ENCODE data around the gene VILL. TPM values are rescaled to one million over a fixed set of nuclear protein-coding genes. Genes with fewer than 3 reads are reported as not detected.
A peak's percentile ranks its signal among the peaks of the same experiment; 100 is the strongest.

The VILL gene
- total RNA-seq, 2 experiments from 2014 or later, result 11.4 to 11.7 TPM

DNA sequence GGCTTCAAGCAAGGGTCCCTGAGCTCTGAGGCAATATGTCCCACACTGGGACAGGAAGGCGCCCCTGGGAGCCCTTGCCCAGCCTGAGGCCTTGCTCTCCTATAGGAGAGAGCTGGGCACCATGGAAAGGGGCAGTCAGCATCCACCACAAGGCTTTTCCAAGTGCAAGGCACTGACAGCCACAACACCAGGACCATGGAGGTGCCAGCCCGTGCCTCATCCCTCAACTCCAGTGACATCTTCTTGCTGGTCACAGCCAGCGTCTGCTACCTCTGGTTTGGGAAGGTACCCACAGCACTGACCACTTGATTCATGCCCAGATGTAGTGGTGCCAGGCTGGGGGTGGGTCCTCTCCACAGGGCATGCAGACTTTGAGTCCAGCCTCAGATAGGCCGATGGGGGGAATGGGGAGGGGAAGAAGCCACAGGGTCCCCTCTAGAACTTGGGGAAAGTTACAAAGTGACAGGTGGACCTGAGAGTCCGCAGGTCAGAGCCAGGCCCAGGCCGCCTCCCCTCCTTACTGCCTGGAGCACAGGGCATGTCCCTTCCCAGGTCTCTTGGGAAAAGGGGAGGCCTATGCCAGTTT is 11.8 kb downstream of the VILL start:
- Mint-ChIP-seq H3K36me3 (ENCODE audit: low read depth) (peaks cover 25% of the 10 kb centered on the region), H3K27me3 (no peaks in the 10 kb centered on the region), H3K4me3 (no peak overlapping the region), H3K9me3 (no peaks in the 10 kb centered on the region), H3K4me1 (ENCODE audit: low read depth) (peaks cover 34% of the 10 kb centered on the region), H3K27ac (no peak overlapping the region)
- DNase-seq (no peak), ATAC-seq (no peak)
- intact Hi-C loops (cut with micrococcal nuclease), result no loop called here
- POLR2A ChIA-PET, result interaction anchor here (2.2 kb wide), 1 partner anchor 8 kb away, joined by 8 read pairs; no protein-coding TSS in a partner anchor
- TF ChIP-seq, protein P1, sequence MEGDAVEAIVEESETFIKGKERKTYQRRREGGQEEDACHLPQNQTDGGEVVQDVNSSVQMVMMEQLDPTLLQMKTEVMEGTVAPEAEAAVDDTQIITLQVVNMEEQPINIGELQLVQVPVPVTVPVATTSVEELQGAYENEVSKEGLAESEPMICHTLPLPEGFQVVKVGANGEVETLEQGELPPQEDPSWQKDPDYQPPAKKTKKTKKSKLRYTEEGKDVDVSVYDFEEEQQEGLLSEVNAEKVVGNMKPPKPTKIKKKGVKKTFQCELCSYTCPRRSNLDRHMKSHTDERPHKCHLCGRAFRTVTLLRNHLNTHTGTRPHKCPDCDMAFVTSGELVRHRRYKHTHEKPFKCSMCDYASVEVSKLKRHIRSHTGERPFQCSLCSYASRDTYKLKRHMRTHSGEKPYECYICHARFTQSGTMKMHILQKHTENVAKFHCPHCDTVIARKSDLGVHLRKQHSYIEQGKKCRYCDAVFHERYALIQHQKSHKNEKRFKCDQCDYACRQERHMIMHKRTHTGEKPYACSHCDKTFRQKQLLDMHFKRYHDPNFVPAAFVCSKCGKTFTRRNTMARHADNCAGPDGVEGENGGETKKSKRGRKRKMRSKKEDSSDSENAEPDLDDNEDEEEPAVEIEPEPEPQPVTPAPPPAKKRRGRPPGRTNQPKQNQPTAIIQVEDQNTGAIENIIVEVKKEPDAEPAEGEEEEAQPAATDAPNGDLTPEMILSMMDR (IDR thresholded peaks at IDR 0.05), result no peak
- CTCF ChIA-PET, result interaction anchor here (3.3 to 4.1 kb wide), 2 partner anchors 19 to 28 kb away, joined by 21 to 35 read pairs; no protein-coding TSS in a partner anchor

GRCh38 chr3:38002940-38003339 is 12.4 kb downstream of the VILL start:
- no peaks in the 10 kb centered on the region for H3K9me3 Mint-ChIP-seq
- no peaks in the 10 kb centered on the region for H3K27me3 Mint-ChIP-seq
- DNase-seq, result no peak
- TF ChIP-seq, protein P1 (IDR thresholded peaks at IDR 0.05), result no peak
- no peak overlapping the region for H3K4me3 Mint-ChIP-seq
- peaks cover 31% of the 10 kb centered on the region for H3K4me1 Mint-ChIP-seq (ENCODE audit: low read depth)
- ChIA-PET POLR2A (interaction anchor here (1.2 kb wide), 1 partner anchor 36 kb away, joined by 4 read pairs; the partner anchor contains the start of gene DLEC1), CTCF (interaction anchor here (1.0 to 4.1 kb wide), 8 partner anchors 18 to 147 kb away, joined by 3 to 35 read pairs (median 7); no protein-coding TSS in a partner anchor)
- intact Hi-C loops (cut with micrococcal nuclease), result no loop called here
- H3K27ac Mint-ChIP-seq, result peak overlapping the region; percentile 58
- ATAC-seq, result no peak
- H3K36me3 Mint-ChIP-seq (ENCODE audit: low read depth), result peaks cover 25% of the 10 kb centered on the region

DNA sequence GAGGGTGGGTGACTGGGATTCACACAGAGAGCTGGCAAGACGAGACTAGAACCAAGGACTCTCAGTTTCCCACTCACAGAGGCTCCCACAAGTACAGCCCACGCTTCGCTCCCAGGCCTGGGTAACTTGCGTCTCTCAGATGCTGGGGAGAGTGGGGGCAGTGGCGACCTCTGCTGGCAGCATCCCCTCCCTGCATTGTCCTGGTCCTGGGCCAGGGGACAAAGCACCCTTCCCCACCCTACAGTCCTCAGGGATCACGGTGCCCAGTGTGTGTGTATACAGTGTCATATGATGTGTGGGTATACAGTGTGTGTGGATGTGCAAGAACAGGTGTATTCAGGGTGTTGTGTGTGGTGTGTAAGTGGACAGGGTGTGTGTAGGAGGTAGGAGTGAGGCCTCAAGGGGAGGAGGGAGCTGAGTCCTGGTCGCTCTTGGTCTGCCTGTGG is 12.8 kb downstream of the VILL start:
- ATAC-seq (peak; percentile 60), DNase-seq (peak; percentile 82)
- Mint-ChIP-seq H3K27me3 (no peaks in the 10 kb centered on the region), H3K27ac (peak overlapping the region; percentile 66), H3K9me3 (no peaks in the 10 kb centered on the region), H3K36me3 (ENCODE audit: low read depth) (peaks cover 20% of the 10 kb centered on the region), H3K4me1 (ENCODE audit: low read depth) (peaks cover 27% of the 10 kb centered on the region), H3K4me3 (no peak overlapping the region)
- ChIA-PET CTCF (interaction anchor here (0.8 to 4.1 kb wide), 16 partner anchors 10 to 148 kb away, joined by 3 to 35 read pairs (median 6); partner anchors contain the start of genes ACAA1 and DLEC1), POLR2A (interaction anchor here (1.2 kb wide), 1 partner anchor 36 kb away, joined by 4 read pairs; the partner anchor contains the start of gene DLEC1)
- TF ChIP-seq, protein P1 (IDR thresholded peaks at IDR 0.05), result peak; percentile 80
- intact Hi-C loops (cut with micrococcal nuclease), result no loop called here

DNA sequence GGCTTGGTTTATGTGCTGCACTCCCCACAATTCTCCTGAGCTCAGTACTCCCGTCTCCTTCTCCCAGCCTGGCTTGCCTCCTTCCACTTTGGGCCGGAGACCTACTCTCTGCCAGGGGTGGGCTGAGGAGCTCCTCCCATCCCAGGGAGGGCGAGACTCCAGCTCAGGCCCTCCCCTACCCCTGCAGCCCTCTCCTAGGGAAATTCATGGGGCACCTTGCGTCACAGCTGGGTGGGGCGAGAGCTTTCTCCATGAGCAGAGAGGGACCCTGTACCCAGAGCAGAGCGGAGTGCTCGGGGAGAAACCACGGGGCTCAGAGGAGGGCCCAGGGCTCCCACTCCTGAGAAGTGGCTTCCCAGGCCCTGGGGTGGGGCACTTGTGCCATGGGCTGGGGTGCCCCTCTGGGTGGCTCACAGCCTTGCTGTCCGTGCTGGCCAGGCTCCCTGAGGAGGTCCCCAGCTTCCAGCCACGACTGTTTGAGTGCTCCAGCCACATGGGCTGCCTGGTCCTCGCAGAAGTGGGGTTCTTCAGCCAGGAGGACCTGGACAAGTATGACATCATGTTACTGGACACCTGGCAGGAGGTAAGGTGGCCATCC is 13.3 kb downstream of the VILL start:
- Mint-ChIP-seq H3K27ac (peak overlapping the region; percentile 46), H3K9me3 (no peaks in the 10 kb centered on the region), H3K4me1 (ENCODE audit: low read depth) (peaks cover 23% of the 10 kb centered on the region), H3K27me3 (no peaks in the 10 kb centered on the region), H3K4me3 (no peak overlapping the region), H3K36me3 (ENCODE audit: low read depth) (peaks cover 20% of the 10 kb centered on the region)
- DNase-seq (no peak), ATAC-seq (no peak)
- TF ChIP-seq, protein P1 (IDR thresholded peaks at IDR 0.05), result no peak
- POLR2A ChIA-PET, result interaction anchor here (1.2 kb wide), 1 partner anchor 35 kb away, joined by 4 read pairs; the partner anchor contains the start of gene DLEC1
- intact Hi-C loops (cut with micrococcal nuclease), result no loop called here
- CTCF ChIA-PET, result interaction anchor here (0.8 to 4.1 kb wide), 16 partner anchors 10 to 148 kb away, joined by 3 to 35 read pairs (median 6); partner anchors contain the start of genes ACAA1 and DLEC1
